Suppressor macrophage treated with lipopolysaccharide for 1 hour (primary cell): Measurements from ENCODE around the gene TXNL1.
"Not testable (repeated sequence)": the region's sequence is repeated elsewhere in the genome, so short reads cannot be mapped to it uniquely, and the experiment has no call there.

Source experiments
- DNase-seq, 3 donors: peaks; one replicate each; pipeline ENCODE4 v3.0.0-alpha.2; 2020 to 2022

The TXNL1 gene

GRCh38 chr18:56643381-56643780 is 5.0 kb upstream of the TXNL1 start:
- DNase-seq: no peak

GRCh38 chr18:56641714-56642337 is 3.4 kb upstream of the TXNL1 start:
- no peak for DNase-seq

DNA sequence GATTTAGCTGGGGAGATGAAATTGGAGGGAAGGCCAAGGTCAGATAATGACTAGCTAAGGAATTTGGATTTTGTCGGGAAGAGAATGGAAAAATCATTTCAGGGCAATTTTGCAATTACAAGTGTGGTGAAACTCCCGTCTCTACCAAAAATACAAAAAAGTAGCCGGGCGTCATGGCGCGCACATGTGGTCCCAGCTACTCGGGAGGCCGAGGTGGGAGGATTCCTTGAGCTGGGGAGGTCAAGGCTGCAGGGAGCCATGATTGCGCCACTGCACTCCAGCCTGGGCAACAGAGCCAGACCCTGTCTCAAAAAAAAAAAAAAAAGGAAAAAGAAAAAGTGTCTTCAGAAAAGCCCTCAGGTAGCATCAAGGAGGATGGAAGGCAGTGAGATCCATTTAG is 1.2 kb upstream of the TXNL1 start:
- DNase-seq: no peak

- DNase-seq: no peak
Measured at GRCh38 chr18:56639104-56639381, 651 bp upstream of the TXNL1 start.

GRCh38 chr18:56637711-56638231 is 621 bp downstream of the TXNL1 start:
- peak; percentile 19 to 44 (median 20) for DNase-seq

DNA sequence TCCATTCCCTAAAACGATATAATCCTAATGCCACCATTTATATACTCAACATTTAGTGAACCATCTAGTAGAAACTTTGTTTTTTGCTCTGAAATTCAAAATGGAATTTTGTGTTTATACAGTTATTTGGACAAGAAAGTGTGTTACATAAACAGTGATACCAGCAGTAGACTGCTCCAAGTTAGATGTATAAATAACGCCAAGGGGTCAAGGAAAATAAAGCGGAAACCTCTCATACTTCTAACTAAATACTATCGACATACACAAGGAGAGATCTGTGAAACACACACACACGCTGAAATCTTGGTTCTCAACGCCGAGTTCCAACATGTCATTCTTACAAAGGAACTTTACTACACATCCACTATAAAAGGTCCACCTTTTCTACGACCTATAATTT is 1.2 kb downstream of the TXNL1 start:
- peak in 1 of 3 donors; percentile 25 for DNase-seq

DNA sequence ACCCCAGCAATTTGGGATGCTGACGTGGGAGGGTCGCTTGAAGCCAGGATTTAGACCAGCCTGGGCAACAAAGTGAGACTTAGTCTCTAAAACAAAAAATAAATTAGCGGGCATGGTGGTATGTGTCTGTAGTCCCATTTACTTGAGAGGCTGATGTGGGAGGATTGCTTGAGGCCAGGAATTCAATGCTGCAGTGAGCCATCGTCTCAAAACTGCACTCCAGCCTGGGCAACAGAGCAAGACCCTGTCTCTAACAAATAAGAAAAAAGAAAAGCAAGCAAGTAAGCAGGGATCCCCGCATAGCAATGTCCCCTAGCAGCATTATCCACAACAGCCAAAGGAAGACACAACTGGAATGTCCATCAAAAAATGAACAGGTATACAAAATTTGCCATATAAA is 3.4 kb downstream of the TXNL1 start:
- no peak for DNase-seq

DNA sequence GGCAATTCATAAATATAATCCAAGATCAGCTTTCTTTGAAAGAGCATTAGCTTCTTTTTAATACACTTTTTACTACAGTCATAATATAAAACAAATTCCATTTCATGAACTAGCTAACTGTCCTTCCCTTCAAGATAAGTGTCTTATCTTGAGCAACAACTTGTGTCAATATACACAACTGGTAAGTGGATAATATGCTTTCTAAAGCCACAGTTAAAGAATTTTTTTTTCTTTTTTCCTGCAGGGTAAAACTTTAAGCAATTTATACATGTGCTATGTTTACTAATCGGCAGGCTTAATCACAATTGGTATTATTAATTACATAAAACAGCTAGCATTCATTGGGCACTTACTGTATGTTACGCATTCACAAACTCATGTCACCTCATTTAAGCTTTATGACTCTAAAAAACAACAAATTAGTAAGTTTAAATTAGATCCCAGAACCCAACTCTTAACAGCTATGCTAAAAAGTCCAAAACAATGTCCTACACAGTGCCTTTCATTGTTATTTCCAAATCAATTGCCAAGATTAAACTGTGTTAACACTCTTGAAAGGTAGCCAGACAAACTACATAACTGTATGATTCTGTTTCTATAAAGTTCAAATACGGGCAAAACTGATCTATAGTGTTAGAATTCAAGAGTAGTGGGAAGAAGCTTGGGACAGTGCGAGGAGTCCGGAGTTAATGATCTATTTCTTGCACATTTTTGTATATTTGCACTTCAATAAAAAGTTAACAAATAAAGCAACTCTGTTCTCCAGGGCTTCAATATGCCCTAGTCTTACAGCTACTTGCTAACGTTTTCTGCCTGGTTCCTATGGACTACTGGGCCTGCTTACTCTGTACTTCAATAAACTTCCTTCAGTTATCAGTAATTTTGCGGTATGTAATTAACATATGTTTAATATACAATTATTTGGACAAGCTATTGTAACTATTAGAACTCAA is 6.0 kb downstream of the TXNL1 start:
- DNase-seq: no peak

DNA sequence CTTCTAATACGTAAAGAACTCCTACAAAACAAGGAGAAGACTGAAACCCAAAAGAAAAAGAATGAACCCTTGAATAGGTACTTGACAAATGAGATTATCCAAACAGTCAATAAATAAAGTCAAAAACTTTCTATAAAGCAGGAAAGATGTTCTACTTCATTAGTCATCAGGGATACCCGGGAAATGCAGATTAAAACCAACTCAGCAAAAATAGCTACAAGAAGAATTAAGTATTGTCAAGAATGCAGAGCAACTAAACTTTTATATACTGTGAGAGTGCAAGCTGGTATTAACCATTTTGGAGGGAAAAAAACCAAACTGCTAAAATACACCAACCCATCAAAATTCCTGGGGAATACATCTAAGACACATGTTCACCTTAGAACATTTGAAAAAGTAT is 10.4 kb downstream of the TXNL1 start:
- DNase-seq: no peak

- no peak for DNase-seq
Measured at GRCh38 chr18:56615738-56616520, 22.5 kb downstream of the TXNL1 start.

DNA sequence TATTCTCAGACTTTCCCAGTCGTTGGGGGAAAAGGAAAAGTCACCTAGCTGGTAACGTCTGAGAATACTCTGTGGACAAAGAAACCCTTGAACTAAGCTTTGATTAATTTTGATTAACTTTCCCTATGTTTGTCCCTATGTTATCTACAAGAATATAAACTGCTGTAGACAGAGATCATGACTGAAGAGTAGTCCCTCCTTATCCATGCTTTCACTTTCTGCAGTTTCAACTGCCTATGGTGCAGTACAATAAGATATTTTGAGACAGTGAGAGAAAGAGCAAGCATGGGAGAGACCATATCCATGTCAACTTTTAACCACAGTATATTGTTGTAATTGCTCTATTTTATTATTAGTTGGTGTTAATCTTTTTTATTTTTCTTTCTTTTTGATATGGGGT is 31.8 kb downstream of the TXNL1 start:
- DNase-seq: no peak

- DNase-seq: no peak
Measured at GRCh38 chr18:56598422-56598821, 40.0 kb downstream of the TXNL1 start.

DNA sequence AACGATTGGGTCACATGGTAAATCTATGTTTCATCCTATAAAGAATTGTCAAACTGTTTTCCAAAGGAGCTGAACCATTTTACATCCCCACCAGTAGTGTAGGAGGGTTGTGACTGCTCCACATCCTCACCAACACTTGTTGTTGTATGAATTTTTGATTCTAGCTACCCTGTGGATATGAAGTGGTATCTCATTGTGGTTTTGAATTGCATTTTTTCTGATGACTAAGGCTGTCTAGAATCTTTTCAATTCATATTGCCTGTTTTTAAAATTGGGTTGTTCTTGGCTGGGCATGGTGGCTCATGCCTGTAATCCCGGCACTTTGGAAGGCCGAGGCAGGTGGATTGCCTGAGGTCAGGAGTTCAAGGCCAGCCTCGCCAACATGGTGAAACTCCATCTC is 44.5 kb downstream of the TXNL1 start:
- no peak for DNase-seq

- peak in 2 of 3 donors; percentile 36 to 52 for DNase-seq
Measured at GRCh38 chr18:56580026-56580425, 58.4 kb downstream of the TXNL1 start.

GRCh38 chr18:56579451-56579850 is 58.9 kb downstream of the TXNL1 start:
- DNase-seq: peak in 2 of 3 donors; percentile 63 to 65

GRCh38 chr18:56576826-56577573 is 61.4 kb downstream of the TXNL1 start:
- no peak for DNase-seq

DNA sequence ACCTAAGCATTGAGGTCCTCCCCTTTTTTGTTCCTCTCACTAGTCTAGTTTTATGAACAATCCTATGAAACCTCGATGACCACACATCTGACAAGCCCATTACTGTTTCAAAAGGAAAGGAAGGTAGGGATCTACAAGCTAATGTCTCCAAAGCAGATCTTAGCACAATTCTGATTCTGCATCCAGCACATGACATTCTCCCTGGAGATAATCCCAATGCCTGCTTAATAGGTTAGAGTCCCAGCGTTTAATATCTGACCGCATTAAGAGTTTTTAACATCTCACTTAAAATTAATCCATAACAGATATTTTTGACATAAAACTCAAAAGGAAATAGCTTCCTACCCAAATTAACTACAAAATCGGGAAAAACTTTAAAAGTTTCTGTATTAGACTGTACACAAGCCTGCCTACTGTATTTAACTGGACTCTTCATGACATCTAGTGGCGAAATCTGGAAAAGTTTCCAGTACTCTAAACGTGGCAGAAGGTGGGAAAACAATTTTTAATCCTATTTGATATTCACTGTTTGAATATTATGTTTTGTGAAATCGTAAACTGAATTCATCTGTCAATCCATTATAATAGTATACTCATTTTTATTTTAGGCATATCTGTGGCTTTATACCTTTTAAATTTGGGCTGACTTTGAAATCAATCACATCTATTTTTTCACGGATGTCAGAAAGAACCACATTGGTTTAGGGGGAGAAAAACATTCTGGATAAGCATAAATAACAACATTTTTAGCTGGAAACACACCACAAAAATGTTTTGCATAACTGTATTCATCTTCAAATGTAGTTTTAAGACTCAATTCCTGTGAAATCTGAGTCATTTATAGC is 62.4 kb downstream of the TXNL1 start:
- DNase-seq: peak; percentile 76 to 87 (median 79)

DNA sequence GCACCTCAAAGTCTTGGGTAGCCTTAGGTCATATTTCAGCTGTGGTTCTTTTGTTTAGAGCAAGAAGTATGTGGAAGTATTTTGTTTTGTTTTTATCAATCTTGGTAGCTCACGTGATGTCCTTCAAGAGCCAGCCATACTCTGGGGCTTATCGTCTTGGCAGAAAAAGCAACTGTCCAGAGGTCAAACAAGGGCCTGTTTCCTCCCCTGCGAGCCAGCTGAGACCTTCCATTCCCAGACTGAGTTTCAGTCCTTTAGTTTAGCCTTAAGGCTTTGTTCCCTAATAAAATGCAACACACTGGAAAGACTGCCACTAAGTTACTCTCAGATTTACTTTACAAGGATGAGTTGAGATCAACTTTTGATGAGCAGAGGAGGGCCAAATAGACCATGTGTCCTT is 63.5 kb downstream of the TXNL1 start:
- DNase-seq: no peak

DNA sequence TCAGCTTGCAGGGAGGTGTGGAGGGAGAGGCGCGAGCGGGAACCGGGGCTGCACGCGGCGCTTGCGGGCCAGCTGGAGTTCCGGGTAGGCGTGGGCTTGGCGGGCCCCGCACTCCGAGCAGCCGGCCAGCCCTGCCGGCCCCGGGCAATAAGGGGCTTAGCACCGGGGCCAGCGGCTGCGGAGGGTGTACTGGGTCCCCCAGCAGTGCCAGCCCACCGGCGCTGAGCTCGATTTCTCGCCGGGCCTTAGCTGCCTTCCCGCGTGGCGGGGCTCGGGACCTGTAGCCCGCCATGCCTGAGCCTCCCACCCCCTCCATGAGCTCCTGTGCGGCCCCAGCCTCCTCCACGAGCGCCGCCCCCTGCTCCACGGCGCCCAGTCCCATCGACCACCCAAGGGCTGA is 66.1 kb downstream of the TXNL1 start:
- not testable (repeated sequence) for DNase-seq

- peak in 2 of 3 donors; percentile 30 to 40 for DNase-seq
Measured at GRCh38 chr18:56570978-56571377, 67.4 kb downstream of the TXNL1 start.

GRCh38 chr18:56569416-56569815 is 69.0 kb downstream of the TXNL1 start:
- DNase-seq: peak; percentile 63 to 92 (median 87)

- DNase-seq: peak; percentile 73 to 92 (median 90)
Measured at GRCh38 chr18:56568986-56569385, 69.4 kb downstream of the TXNL1 start.
